D721Med (cell line): ENCODE data around the gene EIF5.
"Not testable (repeated sequence)": the region's sequence is repeated elsewhere in the genome, so short reads cannot be mapped to it uniquely, and the experiment has no call there.

ENCODE experiments used
- DNase-seq: peaks from one replicate; pipeline ENCODE4 v3.0.0; 2011; ENCODE audit warnings: low spot score; ENCODE audit not compliant: insufficient read length
- FAIRE-seq: peaks from 2 replicates; lab custom pipeline; 2011; peaks lifted over from hg19 to GRCh38; lab: Jason Lieb, UNC
- CTCF ChIP-seq: IDR thresholded peaks from 2 replicates; pipeline ENCODE4 v1.5.1; 2012; ENCODE audit warnings: mild to moderate bottlenecking, control low read depth; ENCODE audit not compliant: insufficient read depth; ENCODE audit errors: missing control alignments

Gene EIF5

GRCh38 chr14:103346286-103346685 lies 12.2 kb downstream of the EIF5 start:
- FAIRE-seq, result no peak
- DNase-seq, result no peak
- no peak for TF ChIP-seq CTCF

- DNase-seq, result no peak
- no peak for FAIRE-seq
- TF ChIP-seq CTCF, result no peak
Measured at GRCh38 chr14:103347091-103347815, 13.2 kb downstream of the EIF5 start.

GRCh38 chr14:103348154-103348553 lies 14.1 kb downstream of the EIF5 start:
- DNase-seq (no peak), FAIRE-seq (no peak)
- TF ChIP-seq CTCF, result no peak

- DNase-seq (no peak), FAIRE-seq (no peak)
- no peak for TF ChIP-seq CTCF
Measured at GRCh38 chr14:103349982-103350381, 15.9 kb downstream of the EIF5 start.

- DNase-seq (no peak), FAIRE-seq (no peak)
- TF ChIP-seq CTCF, result no peak
Measured at GRCh38 chr14:103353362-103353761, 19.3 kb downstream of the EIF5 start.

GRCh38 chr14:103354141-103354540 lies 20.1 kb downstream of the EIF5 start:
- FAIRE-seq (no peak), DNase-seq (no peak)
- no peak for TF ChIP-seq CTCF

- no peak for TF ChIP-seq CTCF
- DNase-seq, result no peak
- FAIRE-seq, result no peak
Measured at GRCh38 chr14:103356024-103356682, 22.1 kb downstream of the EIF5 start.

- not testable (repeated sequence) for DNase-seq, FAIRE-seq
Measured at GRCh38 chr14:103357552-103357951, 23.5 kb downstream of the EIF5 start.
